ENCODE data around the gene CCER1. TPM values are rescaled to one million over a fixed set of nuclear protein-coding genes. Genes with fewer than 3 reads are reported as not detected.

Gene CCER1
- total RNA-seq, 1 experiment from 2014 or later, result not detected

- H3K36me3 ChIP-seq (ENCODE audit: control insufficient read depth, insufficient read depth, low read length), result no peaks in the 10 kb centered on the region
- ChIA-PET CTCF (no interaction called here), POLR2A (no interaction called here)
- Mint-ChIP-seq H3K36me3 (ENCODE audit: insufficient read depth, unreplicated experiment) (no peaks in the 10 kb centered on the region), H3K27ac (ENCODE audit: unreplicated experiment) (no peak overlapping the region), H3K9me3 (ENCODE audit: unreplicated experiment) (peaks cover 23% of the 10 kb centered on the region), H3K4me3 (ENCODE audit: unreplicated experiment) (no peak overlapping the region), H3K4me1 (ENCODE audit: low read depth, unreplicated experiment) (no peaks in the 10 kb centered on the region), H3K27me3 (ENCODE audit: insufficient read depth, unreplicated experiment) (no peaks in the 10 kb centered on the region)
- intact Hi-C loops (cut with micrococcal nuclease; ENCODE audit: unreplicated experiment), result no loop called here
- DNase-seq, result no peak
- no peaks in the 10 kb centered on the region for H3K9me3 ChIP-seq
- peaks cover 4% of the 10 kb centered on the region; the same call in 1 of the 2 replicates for H3K4me1 ChIP-seq
- no peak overlapping the region for H3K4me3 ChIP-seq (ENCODE audit: low read depth, low read length)
- H3K27me3 ChIP-seq (replicated peaks; ENCODE audit: control insufficient read depth, insufficient read depth, low read length), result no peaks in the 10 kb centered on the region
- TF ChIP-seq CTCF (IDR thresholded peaks at IDR 0.05; ENCODE audit: insufficient read depth in 1 of 2, low read depth in 1 of 2, low read length in 1 of 2, severe bottlenecking in 1 of 2, unreplicated experiment in 1 of 2), result no peak
- no TSS peak for BruUV-seq (replicated peaks)
Observed at GRCh38 chr12:90937651-90938050, 17.3 kb downstream of the CCER1 start.

- TF ChIP-seq CTCF (IDR thresholded peaks at IDR 0.05; ENCODE audit: insufficient read depth in 1 of 2, low read depth in 1 of 2, low read length in 1 of 2, severe bottlenecking in 1 of 2, unreplicated experiment in 1 of 2), result no peak
- Mint-ChIP-seq H3K36me3 (ENCODE audit: insufficient read depth, unreplicated experiment) (no peaks in the 10 kb centered on the region), H3K27me3 (ENCODE audit: insufficient read depth, unreplicated experiment) (no peaks in the 10 kb centered on the region), H3K4me3 (ENCODE audit: unreplicated experiment) (no peak overlapping the region), H3K27ac (ENCODE audit: unreplicated experiment) (no peak overlapping the region), H3K9me3 (ENCODE audit: unreplicated experiment) (peaks cover 23% of the 10 kb centered on the region), H3K4me1 (ENCODE audit: low read depth, unreplicated experiment) (no peaks in the 10 kb centered on the region)
- H3K9me3 ChIP-seq, result no peaks in the 10 kb centered on the region
- ChIA-PET POLR2A (no interaction called here), CTCF (no interaction called here)
- no peaks in the 10 kb centered on the region for H3K27me3 ChIP-seq (replicated peaks; ENCODE audit: control insufficient read depth, insufficient read depth, low read length)
- intact Hi-C loops (cut with micrococcal nuclease; ENCODE audit: unreplicated experiment), result no loop called here
- peaks cover 4% of the 10 kb centered on the region; the same call in 1 of the 2 replicates for H3K4me1 ChIP-seq
- H3K4me3 ChIP-seq (ENCODE audit: low read depth, low read length), result no peak overlapping the region
- DNase-seq, result no peak
- BruUV-seq (replicated peaks), result no TSS peak
- no peaks in the 10 kb centered on the region for H3K36me3 ChIP-seq (ENCODE audit: control insufficient read depth, insufficient read depth, low read length)
Observed at GRCh38 chr12:90936230-90937005, 18.6 kb downstream of the CCER1 start.

GRCh38 chr12:90925562-90925961 lies 29.4 kb downstream of the CCER1 start:
- Mint-ChIP-seq H3K4me3 (ENCODE audit: unreplicated experiment) (no peak overlapping the region), H3K4me1 (ENCODE audit: low read depth, unreplicated experiment) (no peaks in the 10 kb centered on the region), H3K27ac (ENCODE audit: unreplicated experiment) (no peak overlapping the region), H3K27me3 (ENCODE audit: insufficient read depth, unreplicated experiment) (no peaks in the 10 kb centered on the region), H3K36me3 (ENCODE audit: insufficient read depth, unreplicated experiment) (no peaks in the 10 kb centered on the region), H3K9me3 (ENCODE audit: unreplicated experiment) (peaks cover 25% of the 10 kb centered on the region)
- intact Hi-C loops (cut with micrococcal nuclease; ENCODE audit: unreplicated experiment), result no loop called here
- no TSS peak for BruUV-seq (replicated peaks)
- Histone ChIP-seq H3K27me3 (replicated peaks; ENCODE audit: control insufficient read depth, insufficient read depth, low read length) (no peaks in the 10 kb centered on the region; the same call in 1 of the 2 replicates), H3K4me1 (no peaks in the 10 kb centered on the region), H3K9me3 (peaks cover 9% of the 10 kb centered on the region; the same call in 1 of the 2 replicates), H3K36me3 (ENCODE audit: control insufficient read depth, insufficient read depth, low read length) (no peaks in the 10 kb centered on the region), H3K4me3 (ENCODE audit: low read depth, low read length) (no peak overlapping the region)
- CTCF ChIA-PET, result no interaction called here
- DNase-seq, result peak; percentile 10 to 36
- POLR2A ChIA-PET, result no interaction called here
- no peak for TF ChIP-seq CTCF (IDR thresholded peaks at IDR 0.05; ENCODE audit: insufficient read depth in 1 of 2, low read depth in 1 of 2, low read length in 1 of 2, severe bottlenecking in 1 of 2, unreplicated experiment in 1 of 2)
